ENCODE measurements around the gene GPT2.

DNA sequence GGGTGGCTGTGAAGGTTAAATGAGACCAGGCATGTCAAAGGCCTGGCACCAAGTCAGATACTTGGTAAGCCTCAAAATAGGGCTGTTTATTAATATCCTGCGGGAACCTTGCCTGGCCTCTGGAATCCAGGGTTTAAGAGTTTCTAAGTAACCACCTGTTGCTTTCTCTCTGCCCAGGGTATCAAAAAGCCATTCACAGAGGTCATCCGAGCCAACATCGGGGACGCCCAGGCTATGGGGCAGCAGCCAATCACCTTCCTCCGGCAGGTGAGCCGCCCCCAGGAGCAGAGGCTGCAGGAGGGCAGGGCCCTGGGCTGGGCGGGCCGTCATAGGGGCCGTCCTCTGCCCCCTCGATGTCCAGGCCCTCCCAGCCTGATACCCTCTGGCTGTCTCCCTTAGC lies 13.3 kb downstream of the GPT2 start:
- TF ChIP-seq, protein P1, sequence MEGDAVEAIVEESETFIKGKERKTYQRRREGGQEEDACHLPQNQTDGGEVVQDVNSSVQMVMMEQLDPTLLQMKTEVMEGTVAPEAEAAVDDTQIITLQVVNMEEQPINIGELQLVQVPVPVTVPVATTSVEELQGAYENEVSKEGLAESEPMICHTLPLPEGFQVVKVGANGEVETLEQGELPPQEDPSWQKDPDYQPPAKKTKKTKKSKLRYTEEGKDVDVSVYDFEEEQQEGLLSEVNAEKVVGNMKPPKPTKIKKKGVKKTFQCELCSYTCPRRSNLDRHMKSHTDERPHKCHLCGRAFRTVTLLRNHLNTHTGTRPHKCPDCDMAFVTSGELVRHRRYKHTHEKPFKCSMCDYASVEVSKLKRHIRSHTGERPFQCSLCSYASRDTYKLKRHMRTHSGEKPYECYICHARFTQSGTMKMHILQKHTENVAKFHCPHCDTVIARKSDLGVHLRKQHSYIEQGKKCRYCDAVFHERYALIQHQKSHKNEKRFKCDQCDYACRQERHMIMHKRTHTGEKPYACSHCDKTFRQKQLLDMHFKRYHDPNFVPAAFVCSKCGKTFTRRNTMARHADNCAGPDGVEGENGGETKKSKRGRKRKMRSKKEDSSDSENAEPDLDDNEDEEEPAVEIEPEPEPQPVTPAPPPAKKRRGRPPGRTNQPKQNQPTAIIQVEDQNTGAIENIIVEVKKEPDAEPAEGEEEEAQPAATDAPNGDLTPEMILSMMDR (conservative IDR thresholded peaks at IDR 0.05 in 1 of 2, IDR thresholded peaks at IDR 0.05 in 1 of 2; ENCODE audit: low read depth in 1 of 2, low read length in 2 of 2): no peak
- no peak for TF ChIP-seq EZH2 (IDR thresholded peaks at IDR 0.05; ENCODE audit: low read length, missing control alignments)

Data from fibroblast of lung (primary cell).